SK-N-SH (cell line): ENCODE data around the gene PROSER3. TPM values are rescaled to one million over a fixed set of nuclear protein-coding genes. Genes with fewer than 3 reads are reported as not detected.

ENCODE experiments used
- CTCF ChIA-PET: fragments of 300-600, 350-600 bp; formaldehyde crosslinking; extraction: SDS; loops from one replicate; lab custom pipeline; 2021; lab: Yijun Ruan, JAX
- POLR2A ChIA-PET: fragments of 350-600 bp; sonication (Branson Sonifier 250); formaldehyde crosslinking; extraction: SDS; loops from one replicate; lab custom pipeline; 2020; ENCODE audit warnings: antibody characterized with exemption, inconsistent platforms; lab: Yijun Ruan, JAX
- DNase-seq: peaks from one replicate; pipeline ENCODE4 v3.0.0; 2012
- H2AFZ ChIP-seq: fragments of 200-600 bp; sonication (generic); 2 replicates; pipeline ENCODE4 v1.8.1; 2016; ENCODE audit warnings: antibody characterized with exemption, mild to moderate bottlenecking, low read depth
- H3F3A ChIP-seq: fragments of 200-600 bp; sonication (generic); replicated peaks from 2 replicates; pipeline ENCODE3; 2016; ENCODE audit warnings: antibody characterized with exemption, mild to moderate bottlenecking; ENCODE audit not compliant: insufficient read depth
- H3K27ac ChIP-seq, 2 experiments: fragments of 200-500 bp in 1 of 2; fragments of 200-600 bp in 1 of 2; sonication (Bioruptor generic) in 1 of 2; sonication (generic), shearing (Covaris generic) in 1 of 2; 2 replicates each; pipeline versions ENCODE4 v1.5.1 to v1.6.1; 2014 to 2016; ENCODE audit warnings: low read depth in 2 of 2, inconsistent platforms in 1 of 2, low read length in 1 of 2, mild to moderate bottlenecking in 1 of 2, mixed read lengths in 1 of 2
- H3K27me3 ChIP-seq: fragments of 200-600 bp; sonication (generic), shearing (Covaris generic); 2 replicates; pipeline ENCODE4 v1.6.1; 2016; ENCODE audit warnings: mixed run types; ENCODE audit not compliant: insufficient read depth
- H3K36me3 ChIP-seq, 2 experiments: fragments of 200-500 bp in 1 of 2; fragments of 200-600 bp in 1 of 2; sonication (Bioruptor generic) in 1 of 2; sonication (generic) in 1 of 2; replicated peaks in 1 of 2; 2 replicates each; pipeline versions ENCODE3 to v1.5.1; 2014 to 2016; ENCODE audit warnings: low read length in 1 of 2, mild to moderate bottlenecking in 1 of 2; ENCODE audit not compliant: insufficient read depth in 2 of 2, control insufficient read depth in 1 of 2
- H3K4me1 ChIP-seq, 2 experiments: fragments of 200-500 bp in 1 of 2; fragments of 200-600 bp in 1 of 2; sonication (Bioruptor generic) in 1 of 2; sonication (generic), shearing (Covaris generic) in 1 of 2; 2 replicates each; pipeline versions ENCODE4 v1.5.1 to v1.6.1; 2014 to 2016; ENCODE audit warnings: low read depth in 1 of 2, low read length in 1 of 2, mixed run types in 1 of 2; ENCODE audit not compliant: insufficient read depth in 2 of 2, control insufficient read depth in 1 of 2
- H3K4me2 ChIP-seq: fragments of 200-600 bp; sonication (generic), shearing (Covaris generic); 2 replicates; pipeline ENCODE4 v1.6.1; 2017; ENCODE audit warnings: mixed run types
- H3K4me3 ChIP-seq, 2 experiments: fragments of 200-500 bp in 1 of 2; fragments of 200-600 bp in 1 of 2; sonication (Bioruptor generic) in 1 of 2; sonication (generic), shearing (Covaris generic) in 1 of 2; 2 replicates each; pipeline versions ENCODE4 v1.5.1 to v1.8.1; 2014 to 2016; ENCODE audit warnings: low read depth in 2 of 2, inconsistent platforms in 1 of 2, low read length in 1 of 2, mild to moderate bottlenecking in 1 of 2, mixed read lengths in 1 of 2, moderate library complexity in 1 of 2
- H3K79me2 ChIP-seq: fragments of 200-600 bp; sonication (generic); 2 replicates; pipeline ENCODE4 v1.8.1; 2017; ENCODE audit warnings: mild to moderate bottlenecking; ENCODE audit not compliant: insufficient read depth
- H3K9ac ChIP-seq: fragments of 200-600 bp; sonication (generic); 2 replicates; pipeline ENCODE4 v1.6.1; 2017; ENCODE audit warnings: mixed run types
- H3K9me2 ChIP-seq: fragments of 200-600 bp; sonication (generic); 2 replicates; pipeline ENCODE4 v1.6.1; 2017; ENCODE audit warnings: mixed run types
- H3K9me3 ChIP-seq: fragments of 200-600 bp; sonication (generic); 2 replicates; pipeline ENCODE4 v1.6.1; 2017; ENCODE audit warnings: mixed run types, mild to moderate bottlenecking, moderate library complexity
- H4K20me1 ChIP-seq: fragments of 200-600 bp; sonication (generic); 2 replicates; pipeline ENCODE4 v1.6.1; 2017; ENCODE audit warnings: mild to moderate bottlenecking, mixed run types; ENCODE audit not compliant: insufficient read depth
- CHD2 ChIP-seq: fragments of 150-350 bp; IDR thresholded peaks from 2 replicates; pipeline ENCODE4 v1.6.1; 2018; ENCODE audit warnings: low read length; ENCODE audit not compliant: partially characterized antibody
- EP300 ChIP-seq, 2 experiments: IDR thresholded peaks; 2 replicates each; pipeline versions ENCODE4 v1.4.0 to v1.6.1; 2012; ENCODE audit warnings: borderline replicate concordance in 1 of 2, low read depth in 1 of 2, low read length in 1 of 2
- EZH2phosphoT487 ChIP-seq: fragments of 200-600 bp; sonication (generic); IDR thresholded peaks from 2 replicates; pipeline ENCODE4 v1.6.1; 2017; ENCODE audit warnings: low read depth, mixed run types, mild to moderate bottlenecking, antibody characterized with exemption, moderate library complexity, borderline replicate concordance
- FOSL2 ChIP-seq: IDR thresholded peaks from 2 replicates; pipeline ENCODE4 v1.4.0; 2012; ENCODE audit warnings: low read depth, mild to moderate bottlenecking, moderate library complexity, borderline replicate concordance
- FOXM1 ChIP-seq: IDR thresholded peaks from 2 replicates; pipeline ENCODE4 v1.4.0; 2012; ENCODE audit warnings: low read depth, mild to moderate bottlenecking
- GABPA ChIP-seq: IDR thresholded peaks from 2 replicates; pipeline ENCODE4 v1.4.0; 2012; ENCODE audit warnings: low read depth, mild to moderate bottlenecking
- GATA2 ChIP-seq: sonication (generic); formaldehyde crosslinking; IDR thresholded peaks from 2 replicates; pipeline ENCODE4 v1.5.0; 2020; ENCODE audit warnings: mild to moderate bottlenecking, missing genetic modification reagents
- IRF3 ChIP-seq: fragments of 150-350 bp; IDR thresholded peaks from 2 replicates; pipeline ENCODE4 v1.6.1; 2016; ENCODE audit warnings: mild to moderate bottlenecking, low read depth, low read length
- MXI1 ChIP-seq: IDR thresholded peaks from 2 replicates; pipeline ENCODE4 v1.6.1; 2012; ENCODE audit warnings: mild to moderate bottlenecking, low read depth, low read length, improper control_type of control experiment
- NFIC ChIP-seq: IDR thresholded peaks from 2 replicates; pipeline ENCODE4 v1.4.0; 2012; ENCODE audit warnings: borderline replicate concordance
- NRF1 ChIP-seq: IDR thresholded peaks from 2 replicates; pipeline ENCODE4 v1.6.1; 2012; ENCODE audit warnings: low read depth, mild to moderate bottlenecking, low read length
- POLR2AphosphoS5 ChIP-seq: IDR thresholded peaks from 2 replicates; pipeline ENCODE4 v1.6.1; 2012; ENCODE audit warnings: low read depth, low read length
- RAD21 ChIP-seq: IDR thresholded peaks from 2 replicates; pipeline ENCODE4 v1.6.1; 2012; ENCODE audit warnings: mild to moderate bottlenecking, low read length
- RXRA ChIP-seq: IDR thresholded peaks from 2 replicates; pipeline ENCODE4 v1.4.0; 2012; ENCODE audit warnings: low read depth, mild to moderate bottlenecking, borderline replicate concordance
- SIN3A ChIP-seq: IDR thresholded peaks from 2 replicates; pipeline ENCODE4 v1.6.1; 2012; ENCODE audit warnings: low read depth, mild to moderate bottlenecking, low read length, moderate library complexity, borderline replicate concordance
- TAF1 ChIP-seq: IDR thresholded peaks from 2 replicates; pipeline ENCODE4 v1.6.1; 2012; ENCODE audit warnings: low read depth, mild to moderate bottlenecking, low read length, moderate library complexity, borderline replicate concordance
- TCF12 ChIP-seq: IDR thresholded peaks from 2 replicates; pipeline ENCODE4 v1.4.0; 2012
- TEAD4 ChIP-seq: IDR thresholded peaks from 2 replicates; pipeline ENCODE4 v1.4.0; 2012; ENCODE audit warnings: mild to moderate bottlenecking, borderline replicate concordance; ENCODE audit not compliant: insufficient read depth
- WGBS: methylation state at CpG from one replicate; pipeline ENCODE4 v1.1.6; 2017; ENCODE audit warnings: low lambda C conversion rate; 5-methylcytosine and 5-hydroxymethylcytosine counted together
- polyA plus RNA-seq, 3 experiments: library from polyadenylated mRNA; depleted of rRNA; stranded (reverse); fragments of >200 nt; gene quantifications; 2 replicates each; pipeline ENCODE4 v1.2.3, GENCODE V29; 2012
- TF ChIP-seq, protein P1 (sequence below): IDR thresholded peaks from 2 replicates; pipeline ENCODE4 v1.4.0; 2012; ENCODE audit warnings: low read depth
- TF ChIP-seq, protein P2 (sequence below): fragments of 200-600 bp; sonication (generic); IDR thresholded peaks from 2 replicates; pipeline ENCODE4 v1.6.1; 2017; ENCODE audit warnings: antibody characterized with exemption, mild to moderate bottlenecking, moderate library complexity
- TF ChIP-seq, protein P3 (sequence below): IDR thresholded peaks from 2 replicates; pipeline ENCODE4; 2012

Gene PROSER3
- polyA plus RNA-seq, 1 of the 3 experiments (the other 2 are of a cell fraction): 12.5 TPM

DNA sequence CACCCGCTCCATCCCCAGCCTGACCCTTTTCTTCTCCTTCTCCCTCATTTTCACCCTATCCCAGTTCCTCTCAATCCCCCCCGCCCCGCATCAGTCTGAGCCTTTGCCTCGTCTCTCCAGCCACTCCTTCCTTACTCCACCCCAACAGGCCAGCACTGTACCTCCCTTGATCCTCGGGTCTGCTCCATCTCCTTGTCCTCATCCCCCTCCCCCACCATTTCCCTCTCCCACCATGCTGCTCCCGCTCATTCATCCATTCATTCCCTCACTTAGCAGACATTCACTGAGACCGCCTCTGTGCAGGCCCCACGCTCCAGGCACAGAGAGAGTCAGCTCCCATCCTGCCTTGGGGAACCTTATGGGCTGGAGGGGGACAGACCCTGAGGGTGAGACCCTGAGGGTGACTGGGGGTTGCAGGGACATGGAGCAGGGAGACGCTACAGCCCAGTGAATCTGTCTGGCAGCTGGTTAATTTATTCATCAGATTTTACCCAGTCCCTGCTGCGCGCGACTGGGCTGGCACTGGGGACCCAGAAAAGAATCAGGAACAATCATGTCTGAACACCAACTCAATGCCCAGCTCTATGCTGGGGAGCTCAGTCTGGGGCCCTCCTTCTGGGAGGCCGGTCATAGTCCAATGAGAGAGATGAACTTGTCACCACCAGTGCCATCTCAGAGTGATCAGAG is 18.3 kb downstream of the PROSER3 start:
- whole genome bisulfite sequencing: 54% methylated on average over 13 of the region's 13 CpGs
- Histone ChIP-seq H3K4me1 (peaks cover 0 to 12% of the 10 kb centered on the region in 2 experiments; a peak in 2 of 4 replicates), H3K9me2 (no peaks in the 10 kb centered on the region), H4K20me1 (no peaks in the 10 kb centered on the region), H3K79me2 (peaks cover 13% of the 10 kb centered on the region; the same call in 1 of the 2 replicates), H3K9ac (peak overlapping the region; percentile 38; the same call in 1 of the 2 replicates)
- DNase-seq: no peak
- no peak for TF ChIP-seq EZH2phosphoT487
- TF ChIP-seq POLR2AphosphoS5: no peak
- TF ChIP-seq, all 33 proteins: peak for 0
- CTCF ChIA-PET: interaction anchor here (1.0 to 1.4 kb wide), 2 partner anchors 11 to 44 kb away, joined by 3 read pairs; no protein-coding TSS in a partner anchor
- Histone ChIP-seq H3K36me3 (peaks cover 0 to 3% of the 10 kb centered on the region in 2 experiments), H3K9me3 (no peaks in the 10 kb centered on the region), H3K27me3 (no peaks in the 10 kb centered on the region), H2AFZ (0 out of 2 replicates have a peak overlapping the region, but pooled peaks have one; percentile 41), H3K27ac (no peak overlapping the region), H3F3A (peaks cover 8% of the 10 kb centered on the region), H3K4me3 (peak overlapping the region; percentile 59 to 76), H3K4me2 (peak overlapping the region; percentile 90)
- POLR2A ChIA-PET: interaction anchor here (0.5 kb wide), 1 partner anchor 65 kb away, joined by 4 read pairs; no protein-coding TSS in a partner anchor

DNA sequence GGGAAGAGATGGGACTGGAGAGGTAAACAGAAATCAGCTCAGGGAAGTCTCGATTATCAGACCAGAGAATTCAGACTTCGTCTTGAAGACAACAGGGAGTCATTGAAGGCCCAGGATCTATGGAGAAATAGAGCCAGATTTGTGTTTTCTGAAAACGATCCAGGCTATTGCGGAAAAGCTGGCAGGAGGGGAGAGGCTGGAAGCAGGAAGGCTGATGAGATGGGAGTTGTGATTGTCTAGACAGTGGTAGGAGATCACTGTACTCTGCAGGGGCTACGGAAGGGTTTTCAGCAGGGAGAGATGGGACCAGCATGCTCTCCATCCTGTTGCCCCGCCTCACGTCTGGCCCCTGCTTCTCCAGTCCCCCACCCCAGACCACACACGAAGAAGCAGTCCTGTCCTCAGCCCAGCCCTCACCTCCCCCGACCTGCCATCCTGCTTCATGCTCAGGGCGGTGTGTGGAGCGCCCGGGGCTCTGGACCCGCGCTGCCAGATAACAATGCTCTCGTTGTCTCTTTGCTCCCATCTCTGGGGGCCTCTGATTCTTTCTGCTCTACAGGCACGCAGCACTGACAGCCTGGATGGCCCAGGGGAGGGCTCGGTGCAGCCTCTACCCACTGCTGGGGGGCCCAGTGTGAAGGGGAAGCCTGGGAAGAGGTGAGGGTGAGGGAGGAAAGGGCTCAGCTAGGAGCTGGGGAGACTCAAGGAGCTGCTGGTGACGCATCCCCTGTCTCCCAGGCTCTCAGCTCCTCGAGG is 19.3 kb downstream of the PROSER3 start:
- H2AFZ ChIP-seq: no peak overlapping the region
- no peaks in the 10 kb centered on the region for H3K27me3 ChIP-seq
- H3K4me3 ChIP-seq: no peak overlapping the region
- TF ChIP-seq TEAD4: no peak
- TF ChIP-seq FOSL2: no peak
- no peak for TF ChIP-seq SIN3A
- no peak for TF ChIP-seq RAD21
- TF ChIP-seq FOXM1: no peak
- TF ChIP-seq RXRA: no peak
- TF ChIP-seq GATA2 (CRISPR knock-in tag): no peak
- no peak for TF ChIP-seq NRF1
- TF ChIP-seq, protein P1, sequence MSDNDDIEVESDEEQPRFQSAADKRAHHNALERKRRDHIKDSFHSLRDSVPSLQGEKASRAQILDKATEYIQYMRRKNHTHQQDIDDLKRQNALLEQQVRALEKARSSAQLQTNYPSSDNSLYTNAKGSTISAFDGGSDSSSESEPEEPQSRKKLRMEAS: no peak
- TF ChIP-seq, protein P2, sequence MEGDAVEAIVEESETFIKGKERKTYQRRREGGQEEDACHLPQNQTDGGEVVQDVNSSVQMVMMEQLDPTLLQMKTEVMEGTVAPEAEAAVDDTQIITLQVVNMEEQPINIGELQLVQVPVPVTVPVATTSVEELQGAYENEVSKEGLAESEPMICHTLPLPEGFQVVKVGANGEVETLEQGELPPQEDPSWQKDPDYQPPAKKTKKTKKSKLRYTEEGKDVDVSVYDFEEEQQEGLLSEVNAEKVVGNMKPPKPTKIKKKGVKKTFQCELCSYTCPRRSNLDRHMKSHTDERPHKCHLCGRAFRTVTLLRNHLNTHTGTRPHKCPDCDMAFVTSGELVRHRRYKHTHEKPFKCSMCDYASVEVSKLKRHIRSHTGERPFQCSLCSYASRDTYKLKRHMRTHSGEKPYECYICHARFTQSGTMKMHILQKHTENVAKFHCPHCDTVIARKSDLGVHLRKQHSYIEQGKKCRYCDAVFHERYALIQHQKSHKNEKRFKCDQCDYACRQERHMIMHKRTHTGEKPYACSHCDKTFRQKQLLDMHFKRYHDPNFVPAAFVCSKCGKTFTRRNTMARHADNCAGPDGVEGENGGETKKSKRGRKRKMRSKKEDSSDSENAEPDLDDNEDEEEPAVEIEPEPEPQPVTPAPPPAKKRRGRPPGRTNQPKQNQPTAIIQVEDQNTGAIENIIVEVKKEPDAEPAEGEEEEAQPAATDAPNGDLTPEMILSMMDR: no peak
- no peak for TF ChIP-seq TCF12
- TF ChIP-seq IRF3: no peak
- no peak for TF ChIP-seq CHD2
- TF ChIP-seq MXI1: no peak
- no peak for TF ChIP-seq TAF1
- TF ChIP-seq GABPA: no peak
- TF ChIP-seq, protein P3, sequence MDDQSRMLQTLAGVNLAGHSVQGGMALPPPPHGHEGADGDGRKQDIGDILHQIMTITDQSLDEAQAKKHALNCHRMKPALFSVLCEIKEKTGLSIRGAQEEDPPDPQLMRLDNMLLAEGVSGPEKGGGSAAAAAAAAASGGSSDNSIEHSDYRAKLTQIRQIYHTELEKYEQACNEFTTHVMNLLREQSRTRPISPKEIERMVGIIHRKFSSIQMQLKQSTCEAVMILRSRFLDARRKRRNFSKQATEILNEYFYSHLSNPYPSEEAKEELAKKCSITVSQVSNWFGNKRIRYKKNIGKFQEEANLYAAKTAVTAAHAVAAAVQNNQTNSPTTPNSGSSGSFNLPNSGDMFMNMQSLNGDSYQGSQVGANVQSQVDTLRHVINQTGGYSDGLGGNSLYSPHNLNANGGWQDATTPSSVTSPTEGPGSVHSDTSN: no peak
- no peak for TF ChIP-seq EP300 (IDR thresholded peaks at IDR 0.05; ENCODE audit: borderline replicate concordance in 1 of 2, low read depth in 1 of 2, low read length in 1 of 2)
- TF ChIP-seq NFIC: no peak
- no peaks in the 10 kb centered on the region for H3K9me3 ChIP-seq
- no peak overlapping the region for H3K9ac ChIP-seq
- POLR2A ChIA-PET: no interaction called here
- H3K4me2 ChIP-seq: peak overlapping the region; percentile 90; the same call in 1 of the 2 replicates
- H3F3A ChIP-seq: peaks cover 8% of the 10 kb centered on the region
- peaks cover 0 to 3% of the 10 kb centered on the region in 2 experiments for H3K36me3 ChIP-seq
- DNase-seq: no peak
- 76% methylated on average over 16 of the region's 19 CpGs for WGBS
- no peaks in the 10 kb centered on the region for H4K20me1 ChIP-seq
- H3K79me2 ChIP-seq: peaks cover 13% of the 10 kb centered on the region; the same call in 1 of the 2 replicates
- no peak overlapping the region for H3K27ac ChIP-seq
- CTCF ChIA-PET: interaction anchor here (1.4 kb wide), 1 partner anchor 43 kb away, joined by 3 read pairs; no protein-coding TSS in a partner anchor
- peaks cover 0 to 12% of the 10 kb centered on the region in 2 experiments; a peak in 2 of 4 replicates for H3K4me1 ChIP-seq
- no peaks in the 10 kb centered on the region for H3K9me2 ChIP-seq
